Panc1 (cell line): ENCODE data around the gene CFAP53. TPM values are rescaled to one million over a fixed set of nuclear protein-coding genes. Genes with fewer than 3 reads are reported as not detected.

ENCODE experiments used
- ATAC-seq: fragments of 200-7000 bp; cut with Tn5 transposase; 2 replicates; pipeline ENCODE4 v1.9.1; 2020; ENCODE audit warnings: mild to moderate bottlenecking, moderate library complexity
- BruUV-seq: library from RNA; stranded (reverse); fragments of 400-500 nt; replicated peaks from 2 replicates; lab custom pipeline; 2021; lab: Mats Ljungman, UMichigan
- CTCF ChIA-PET: fragments of 300-600 bp; sonication (Branson Sonifier 250); formaldehyde crosslinking; loops from one replicate; lab custom pipeline; 2022; ENCODE audit warnings: antibody characterized with exemption; lab: Charles Lee
- POLR2A ChIA-PET: fragments of 300-600 bp; sonication (Branson Sonifier 250); formaldehyde crosslinking; loops from one replicate; lab custom pipeline; 2022; ENCODE audit warnings: antibody characterized with exemption; lab: Charles Lee
- DNase-seq: peaks from one replicate; pipeline ENCODE4 v3.0.0-alpha.2; 2010; ENCODE audit warnings: low read depth, low spot score
- H3K27ac ChIP-seq: 2 replicates; pipeline ENCODE4 v1.5.1; 2011; ENCODE audit warnings: mild to moderate bottlenecking, low read length, inconsistent platforms
- H3K27me3 ChIP-seq: fragments of 200-500 bp; sonication (Bioruptor generic); 2 replicates; pipeline ENCODE4 v1.6.0; 2014; ENCODE audit warnings: low read length, inconsistent platforms; ENCODE audit not compliant: control insufficient read depth, insufficient read depth
- H3K36me3 ChIP-seq: fragments of 200-500 bp; sonication (Bioruptor generic); 2 replicates; pipeline ENCODE4 v1.5.1; 2014; ENCODE audit warnings: inconsistent platforms, mild to moderate bottlenecking, low read length, moderate library complexity; ENCODE audit not compliant: control insufficient read depth, insufficient read depth
- H3K4me1 ChIP-seq: 2 replicates; pipeline ENCODE4 v1.5.1; 2011; ENCODE audit warnings: inconsistent platforms, mild to moderate bottlenecking, low read length, moderate library complexity; ENCODE audit not compliant: control insufficient read depth, insufficient read depth
- H3K4me3 ChIP-seq, 2 experiments: 2 replicates each; pipeline ENCODE4 v1.5.1; 2011 to 2012; ENCODE audit warnings: low read depth in 2 of 2, low read length in 2 of 2, mild to moderate bottlenecking in 2 of 2, inconsistent platforms in 1 of 2, moderate library complexity in 1 of 2
- H3K9me3 ChIP-seq: fragments of 200-500 bp; sonication (Bioruptor generic); 2 replicates; pipeline ENCODE4 v1.5.1; 2014; ENCODE audit warnings: low read depth, mild to moderate bottlenecking, inconsistent platforms, low read length, moderate library complexity; ENCODE audit not compliant: control insufficient read depth, insufficient read depth
- POLR2AphosphoS5 ChIP-seq: IDR thresholded peaks from 2 replicates; pipeline ENCODE4 v1.6.1; 2012; ENCODE audit warnings: mild to moderate bottlenecking, low read depth, low read length, moderate library complexity
- SIN3A ChIP-seq: IDR thresholded peaks from 2 replicates; pipeline ENCODE4 v1.6.1; 2012; ENCODE audit warnings: low read depth, mild to moderate bottlenecking, low read length, moderate library complexity, borderline replicate concordance; ENCODE audit not compliant: insufficient read depth
- TCF7L2 ChIP-seq: IDR thresholded peaks from 2 replicates; pipeline ENCODE4 v1.6.1; 2011; ENCODE audit warnings: mild to moderate bottlenecking, low read depth, low read length, inconsistent platforms
- in situ Hi-C: cut with HindIII; loops from 2 replicates; pipeline ENCODE4 v1.10.0; 2016; ENCODE audit warnings: low sequenced_read_pairs, low pct_unique_long_range_greater_than_20kb
- intact Hi-C: fragments of 100-400 bp; cut with micrococcal nuclease; formaldehyde crosslinking; loops from one replicate; pipeline ENCODE4 v1.10.0; 2022; ENCODE audit not compliant: unreplicated experiment
- total RNA-seq: library from RNA; stranded (reverse); gene quantifications from one replicate; pipeline ENCODE4 v1.2.1, GENCODE V29; 2021; ENCODE audit not compliant: unreplicated experiment
- TF ChIP-seq, protein P1 (sequence below), 2 experiments: IDR thresholded peaks; 2 replicates each; pipeline ENCODE4 v1.6.1; 2011 to 2012; ENCODE audit warnings: low read depth in 2 of 2, control low read depth in 1 of 2, low read length in 1 of 2, mild to moderate bottlenecking in 1 of 2, moderate library complexity in 1 of 2; ENCODE audit not compliant: insufficient read depth in 1 of 2
- TF ChIP-seq, protein P2 (sequence below): fragments of 450-650 bp; IDR thresholded peaks from 2 replicates; pipeline ENCODE4 v1.5.1; 2017; ENCODE audit warnings: mild to moderate bottlenecking

Gene CFAP53
- total RNA-seq, 1 experiment from 2014 or later: 0.23 TPM

DNA sequence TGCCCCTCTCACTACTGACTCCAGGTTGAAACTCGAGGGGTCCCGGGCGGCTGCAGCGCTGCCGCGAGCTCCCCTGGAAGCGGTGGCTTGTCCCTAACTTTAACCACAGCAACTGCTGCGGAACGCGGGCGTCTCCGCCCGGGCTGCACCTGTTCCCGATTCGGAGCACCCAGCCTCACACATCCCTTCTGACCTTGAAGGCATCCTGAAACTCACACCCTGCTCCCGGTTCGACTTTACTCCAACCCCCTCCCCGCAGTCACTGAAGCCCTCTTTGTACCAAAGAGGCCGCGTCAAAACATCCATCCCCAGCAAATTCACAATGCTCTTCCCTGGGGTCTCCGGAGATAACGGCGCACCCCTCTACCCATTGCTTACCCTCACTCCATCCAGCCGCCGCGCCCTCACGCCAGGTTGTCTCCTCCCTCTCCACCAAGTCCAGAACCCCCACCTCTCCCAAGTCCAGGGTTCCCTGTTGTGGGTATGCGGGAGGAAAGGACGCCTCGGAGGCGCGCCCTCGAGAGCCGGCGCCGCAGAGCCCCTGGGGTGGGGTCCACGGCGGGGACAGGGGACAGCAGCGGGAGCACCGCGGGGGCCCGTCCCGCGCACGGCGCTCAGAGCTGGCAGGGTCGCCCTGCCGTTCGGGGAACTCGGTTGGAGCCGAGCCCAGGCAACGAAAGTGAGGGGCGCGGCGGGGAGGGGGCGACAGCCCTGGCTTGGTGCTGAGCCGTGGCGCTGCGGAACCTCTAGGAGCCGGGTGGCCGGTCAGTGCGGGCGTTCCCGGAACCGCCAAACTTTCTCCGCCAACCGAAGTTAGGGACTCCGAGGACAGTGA lies 72.3 kb downstream of the CFAP53 start:
- TF ChIP-seq SIN3A (no peak), POLR2AphosphoS5 (no peak), TCF7L2 (no peak)
- TF ChIP-seq, protein P1, sequence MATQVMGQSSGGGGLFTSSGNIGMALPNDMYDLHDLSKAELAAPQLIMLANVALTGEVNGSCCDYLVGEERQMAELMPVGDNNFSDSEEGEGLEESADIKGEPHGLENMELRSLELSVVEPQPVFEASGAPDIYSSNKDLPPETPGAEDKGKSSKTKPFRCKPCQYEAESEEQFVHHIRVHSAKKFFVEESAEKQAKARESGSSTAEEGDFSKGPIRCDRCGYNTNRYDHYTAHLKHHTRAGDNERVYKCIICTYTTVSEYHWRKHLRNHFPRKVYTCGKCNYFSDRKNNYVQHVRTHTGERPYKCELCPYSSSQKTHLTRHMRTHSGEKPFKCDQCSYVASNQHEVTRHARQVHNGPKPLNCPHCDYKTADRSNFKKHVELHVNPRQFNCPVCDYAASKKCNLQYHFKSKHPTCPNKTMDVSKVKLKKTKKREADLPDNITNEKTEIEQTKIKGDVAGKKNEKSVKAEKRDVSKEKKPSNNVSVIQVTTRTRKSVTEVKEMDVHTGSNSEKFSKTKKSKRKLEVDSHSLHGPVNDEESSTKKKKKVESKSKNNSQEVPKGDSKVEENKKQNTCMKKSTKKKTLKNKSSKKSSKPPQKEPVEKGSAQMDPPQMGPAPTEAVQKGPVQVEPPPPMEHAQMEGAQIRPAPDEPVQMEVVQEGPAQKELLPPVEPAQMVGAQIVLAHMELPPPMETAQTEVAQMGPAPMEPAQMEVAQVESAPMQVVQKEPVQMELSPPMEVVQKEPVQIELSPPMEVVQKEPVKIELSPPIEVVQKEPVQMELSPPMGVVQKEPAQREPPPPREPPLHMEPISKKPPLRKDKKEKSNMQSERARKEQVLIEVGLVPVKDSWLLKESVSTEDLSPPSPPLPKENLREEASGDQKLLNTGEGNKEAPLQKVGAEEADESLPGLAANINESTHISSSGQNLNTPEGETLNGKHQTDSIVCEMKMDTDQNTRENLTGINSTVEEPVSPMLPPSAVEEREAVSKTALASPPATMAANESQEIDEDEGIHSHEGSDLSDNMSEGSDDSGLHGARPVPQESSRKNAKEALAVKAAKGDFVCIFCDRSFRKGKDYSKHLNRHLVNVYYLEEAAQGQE (IDR thresholded peaks at IDR 0.05; ENCODE audit: insufficient read depth in 1 of 2, low read depth in 2 of 2, low read length in 1 of 2): no peak
- TF ChIP-seq, protein P2, sequence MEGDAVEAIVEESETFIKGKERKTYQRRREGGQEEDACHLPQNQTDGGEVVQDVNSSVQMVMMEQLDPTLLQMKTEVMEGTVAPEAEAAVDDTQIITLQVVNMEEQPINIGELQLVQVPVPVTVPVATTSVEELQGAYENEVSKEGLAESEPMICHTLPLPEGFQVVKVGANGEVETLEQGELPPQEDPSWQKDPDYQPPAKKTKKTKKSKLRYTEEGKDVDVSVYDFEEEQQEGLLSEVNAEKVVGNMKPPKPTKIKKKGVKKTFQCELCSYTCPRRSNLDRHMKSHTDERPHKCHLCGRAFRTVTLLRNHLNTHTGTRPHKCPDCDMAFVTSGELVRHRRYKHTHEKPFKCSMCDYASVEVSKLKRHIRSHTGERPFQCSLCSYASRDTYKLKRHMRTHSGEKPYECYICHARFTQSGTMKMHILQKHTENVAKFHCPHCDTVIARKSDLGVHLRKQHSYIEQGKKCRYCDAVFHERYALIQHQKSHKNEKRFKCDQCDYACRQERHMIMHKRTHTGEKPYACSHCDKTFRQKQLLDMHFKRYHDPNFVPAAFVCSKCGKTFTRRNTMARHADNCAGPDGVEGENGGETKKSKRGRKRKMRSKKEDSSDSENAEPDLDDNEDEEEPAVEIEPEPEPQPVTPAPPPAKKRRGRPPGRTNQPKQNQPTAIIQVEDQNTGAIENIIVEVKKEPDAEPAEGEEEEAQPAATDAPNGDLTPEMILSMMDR: no peak
- BruUV-seq: no TSS peak
- POLR2A ChIA-PET: no interaction called here
- in situ Hi-C loops (no loop called here), intact Hi-C loops (loop anchor here (10.0 kb wide), 1 partner anchor 179 kb away; no protein-coding TSS in a partner anchor)
- Histone ChIP-seq H3K4me3 (peak overlapping the region; percentile 26 to 37; a peak in 3 of 4 replicates), H3K27me3 (peaks cover 10% of the 10 kb centered on the region; the same call in 1 of the 2 replicates), H3K27ac (no peak overlapping the region), H3K36me3 (no peaks in the 10 kb centered on the region; the same call in 1 of the 2 replicates), H3K9me3 (no peaks in the 10 kb centered on the region), H3K4me1 (no peaks in the 10 kb centered on the region)
- CTCF ChIA-PET: no interaction called here
- DNase-seq: no peak
- peak; percentile 44; the same call in 1 of the 2 replicates for ATAC-seq

DNA sequence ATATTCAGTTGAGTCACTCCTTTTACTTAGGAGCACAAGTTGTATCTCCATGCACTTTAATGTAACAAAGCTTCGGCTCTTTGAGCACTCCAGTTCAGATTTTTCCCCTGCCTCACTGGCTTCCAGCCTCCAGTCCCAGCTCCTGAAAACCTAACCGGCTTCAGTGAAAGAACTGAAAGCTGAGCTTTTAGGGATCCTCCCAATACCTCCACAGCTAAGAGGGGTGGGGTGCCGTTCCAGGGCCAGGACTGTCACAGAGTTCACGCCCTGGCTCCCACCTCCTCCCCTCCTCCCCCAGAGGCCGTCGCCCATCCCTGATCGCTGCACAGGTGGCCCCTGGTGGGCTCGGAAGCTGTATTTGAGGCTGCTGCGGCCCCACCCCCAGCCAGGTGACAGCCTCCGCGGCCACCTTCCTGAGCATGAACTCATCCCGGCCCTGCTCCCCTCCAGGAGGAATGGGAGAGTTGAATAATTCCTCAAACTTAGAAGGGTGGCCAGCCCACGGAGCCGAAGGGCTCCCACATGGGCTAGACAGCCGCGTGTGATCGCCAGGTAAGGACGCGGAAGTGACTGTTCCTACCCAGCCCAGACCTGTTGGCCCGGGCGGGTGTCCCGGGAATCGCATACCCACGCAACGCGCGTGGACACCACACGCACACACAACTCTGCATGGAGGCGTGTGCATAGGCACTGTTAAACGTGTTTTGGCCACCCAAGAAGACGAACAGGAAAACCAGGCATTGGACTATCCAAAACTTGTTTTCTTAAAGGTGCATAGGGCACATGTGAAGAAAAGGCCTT lies 73.1 kb downstream of the CFAP53 start:
- DNase-seq (no peak), ATAC-seq (no peak)
- H3K36me3 ChIP-seq: no peaks in the 10 kb centered on the region; the same call in 1 of the 2 replicates
- no TSS peak for BruUV-seq
- H3K27me3 ChIP-seq: peaks cover 10% of the 10 kb centered on the region; the same call in 1 of the 2 replicates
- no peak overlapping the region for H3K4me3 ChIP-seq
- in situ Hi-C loops (no loop called here), intact Hi-C loops (loop anchor here (10.0 kb wide), 1 partner anchor 178 kb away; no protein-coding TSS in a partner anchor)
- ChIA-PET POLR2A (no interaction called here), CTCF (no interaction called here)
- H3K27ac ChIP-seq: no peak overlapping the region
- TF ChIP-seq POLR2AphosphoS5: no peak
- TF ChIP-seq, protein P1 (IDR thresholded peaks at IDR 0.05; ENCODE audit: insufficient read depth in 1 of 2, low read depth in 2 of 2, low read length in 1 of 2): no peak
- TF ChIP-seq TCF7L2: no peak
- TF ChIP-seq, protein P2: no peak
- TF ChIP-seq SIN3A: no peak
- H3K4me1 ChIP-seq: no peaks in the 10 kb centered on the region
- no peaks in the 10 kb centered on the region for H3K9me3 ChIP-seq
